ENCODE data around the gene TBC1D8.
"Not testable (repeated sequence)": the region's sequence is repeated elsewhere in the genome, so short reads cannot be mapped to it uniquely, and the experiment has no call there.

TBC1D8 gene

DNA sequence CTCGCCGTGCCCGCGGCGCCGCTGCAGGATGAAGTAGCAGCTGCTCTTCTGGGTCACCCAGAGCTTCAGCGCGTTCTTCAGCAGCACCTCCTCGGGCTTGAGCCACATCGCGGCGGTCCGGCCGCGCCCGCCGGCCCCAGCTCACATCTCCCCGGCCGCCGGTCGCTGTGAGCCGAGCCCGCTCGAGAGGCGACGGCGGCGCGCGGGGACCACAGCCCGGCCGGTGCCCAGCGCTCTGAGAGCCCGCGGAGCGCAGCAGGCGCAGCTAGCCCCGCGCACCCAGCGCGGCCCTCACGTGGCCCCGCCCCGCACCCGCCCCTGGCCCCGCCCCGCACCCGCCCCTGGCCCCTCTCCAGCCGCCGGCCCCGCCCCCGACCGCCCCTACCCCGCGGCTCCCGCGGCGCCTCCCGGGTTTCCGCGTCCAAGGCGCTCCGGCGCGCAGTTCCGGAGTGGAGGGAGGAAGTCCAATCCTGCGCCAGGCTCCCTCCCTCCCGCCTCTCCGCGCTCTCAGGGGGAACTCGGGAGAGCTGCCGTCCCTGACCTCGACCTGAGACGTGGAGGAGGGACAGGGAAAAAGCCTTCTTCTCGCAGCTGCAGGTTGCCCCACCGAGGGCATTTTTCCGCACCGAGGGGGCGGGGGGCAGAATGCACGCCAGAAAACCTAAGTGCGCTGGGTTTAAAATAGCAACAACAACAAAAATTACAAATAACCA lies at the start of gene TBC1D8:
Gene TBC1D8 (minus strand): TSS at position 237 of the 713 bp plus-strand sequence. CDS start 129 bp downstream, at position 108.
- DNase-seq (ENCODE audit: low read depth in 2 of 2) = peak; percentile 48 to 68

DNA sequence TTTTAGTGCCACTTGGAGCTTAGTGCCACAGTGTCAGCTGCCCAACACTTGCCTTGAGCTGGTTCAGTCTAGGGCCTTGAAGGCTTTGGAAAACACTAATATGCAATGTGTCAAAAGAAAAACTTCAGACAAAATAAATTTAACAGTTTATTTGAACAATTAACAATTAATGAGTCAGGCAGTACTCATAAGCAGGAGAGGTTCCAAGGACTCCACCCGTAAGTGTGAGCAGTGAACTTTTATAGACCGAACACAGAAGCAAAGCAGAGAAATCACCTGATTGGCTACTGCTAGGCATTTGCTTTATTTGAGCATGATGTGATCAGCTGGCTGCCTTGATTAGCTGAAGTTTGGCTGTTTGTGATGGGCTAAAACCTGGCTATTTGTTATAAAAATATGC lies 49.5 kb upstream of the TBC1D8 start:
- DNase-seq (ENCODE audit: low read depth in 2 of 2) = no peak

DNA sequence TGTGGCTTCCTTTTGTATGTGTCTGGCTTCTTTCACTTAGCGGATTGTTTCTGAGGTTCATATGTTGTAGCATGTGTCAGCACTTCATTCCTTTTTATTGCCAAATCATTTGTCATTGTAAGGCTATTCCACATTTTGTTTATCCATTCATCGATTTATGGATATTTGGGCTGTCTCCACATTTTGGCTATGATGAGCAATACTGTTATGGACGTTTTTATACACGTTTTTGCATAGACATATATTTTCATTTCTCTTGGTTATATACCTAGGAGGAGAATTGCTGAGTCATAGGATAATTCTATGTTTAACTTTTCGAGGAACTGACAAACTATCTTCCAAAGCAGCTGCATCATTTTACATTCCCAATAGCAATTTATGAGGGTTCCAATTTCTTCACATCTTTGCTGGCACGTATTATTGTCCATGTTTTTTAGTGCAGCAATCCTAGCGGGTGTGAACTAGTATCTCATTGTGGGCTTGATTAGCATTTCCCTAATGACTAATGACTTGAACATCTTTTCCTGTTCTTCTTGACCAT lies 48.1 kb upstream of the TBC1D8 start:
- no peak for DNase-seq (ENCODE audit: low read depth in 2 of 2)

GRCh38 chr2:101197814-101198213 lies 46.6 kb upstream of the TBC1D8 start:
- no peak for DNase-seq (ENCODE audit: low read depth in 2 of 2)

DNA sequence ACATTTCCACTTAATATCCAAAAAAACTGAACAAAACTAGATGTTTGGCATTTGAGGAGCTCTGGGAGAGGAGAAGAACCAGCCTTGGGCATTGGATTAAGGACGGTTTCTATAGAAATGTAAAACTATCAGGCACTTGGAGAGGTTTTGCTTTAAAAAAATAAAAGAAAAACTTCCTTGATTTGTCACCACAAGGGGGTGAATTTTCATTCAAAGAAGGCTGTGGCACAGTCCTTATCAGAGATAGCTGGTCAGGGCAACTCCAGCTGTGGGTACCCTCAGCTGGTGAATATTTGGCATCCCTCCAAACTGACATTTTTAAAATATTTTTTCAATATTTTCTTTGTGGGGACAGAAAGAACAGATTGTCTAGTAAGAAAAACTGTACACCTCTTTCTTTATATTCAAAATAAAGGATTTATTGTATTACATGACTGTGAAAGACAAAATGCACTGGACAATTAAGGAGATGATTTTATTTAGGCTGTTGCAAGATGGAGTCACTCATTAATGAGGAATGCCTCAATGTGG lies 46.1 kb upstream of the TBC1D8 start:
- DNase-seq (ENCODE audit: low read depth in 2 of 2) = no peak

DNA sequence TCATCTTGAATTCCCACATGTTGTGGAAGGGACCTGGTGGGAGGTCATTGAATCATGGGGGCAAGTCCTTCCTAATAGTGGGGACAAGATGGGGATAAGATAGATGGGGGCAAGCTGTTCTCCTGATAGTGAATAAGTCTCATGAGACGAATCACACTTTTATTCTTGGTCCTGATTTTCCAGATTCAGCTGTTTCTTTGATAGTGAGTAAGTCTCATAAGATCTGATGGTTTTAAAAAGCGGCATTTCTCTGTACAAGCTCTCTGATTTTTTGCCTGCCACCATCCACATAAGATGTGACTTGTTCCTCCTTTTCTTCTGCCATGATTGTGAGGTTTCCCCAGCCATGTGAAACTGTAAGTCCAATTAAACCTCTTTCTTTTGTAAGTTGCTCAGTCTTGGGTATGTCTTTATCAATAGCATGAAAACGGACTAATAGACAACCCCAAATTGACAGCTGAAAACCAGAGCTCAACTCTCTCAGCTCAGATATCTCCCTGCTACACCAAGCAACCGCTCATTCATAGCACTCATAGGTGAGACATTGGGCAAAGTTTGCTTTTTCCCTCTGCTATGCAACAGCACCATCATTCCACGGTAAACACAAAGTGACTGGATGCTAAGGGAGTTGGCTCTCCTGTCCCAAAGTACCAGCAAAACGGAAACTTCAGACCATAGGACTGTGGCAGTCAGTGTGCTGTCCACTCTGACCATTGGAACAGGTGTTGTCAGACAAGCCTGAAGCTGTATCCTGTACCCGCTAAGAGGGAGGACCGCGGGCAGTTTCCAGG lies 44.9 kb upstream of the TBC1D8 start:
- DNase-seq (ENCODE audit: low read depth in 2 of 2) = no peak

GRCh38 chr2:101193033-101193626 lies 41.9 kb upstream of the TBC1D8 start:
- no peak for DNase-seq (ENCODE audit: low read depth in 2 of 2)

DNA sequence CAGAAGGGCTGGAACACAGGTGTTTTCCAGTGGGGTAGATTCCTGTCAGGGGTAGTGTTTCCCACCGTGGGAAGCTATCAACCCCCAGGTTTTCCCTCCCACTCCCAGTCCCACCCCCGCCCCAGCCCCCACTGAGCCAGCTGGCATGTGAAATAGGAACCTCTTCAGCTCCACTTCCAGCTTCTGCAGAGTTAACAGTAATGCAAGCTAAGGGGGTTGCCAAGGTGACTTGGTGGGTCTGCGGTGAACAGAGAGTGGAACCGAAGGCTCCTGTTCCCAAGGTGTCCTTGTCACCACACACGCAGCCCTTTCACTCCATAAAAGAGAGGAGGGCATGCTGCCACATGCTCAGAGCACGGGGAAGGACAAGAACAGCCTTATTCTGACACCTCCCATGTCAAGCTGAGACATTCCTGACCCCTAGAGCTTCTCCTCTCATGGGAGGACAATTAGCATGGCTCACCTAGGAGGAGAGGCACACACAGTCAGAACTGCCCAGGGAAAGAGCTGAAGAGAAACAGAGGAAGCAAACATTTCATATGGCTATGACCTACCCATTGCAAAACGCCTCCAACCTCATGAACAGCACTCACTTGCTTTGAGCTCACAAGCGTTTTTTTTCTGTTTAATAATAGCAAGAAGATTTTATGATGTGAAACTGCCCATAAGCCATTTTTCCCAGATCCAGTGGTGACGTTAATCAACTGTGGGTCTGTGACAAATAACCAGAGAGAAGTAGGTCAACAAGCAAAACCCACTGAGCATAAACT lies 39.8 kb upstream of the TBC1D8 start:
- DNase-seq (ENCODE audit: low read depth in 2 of 2) = no peak

- DNase-seq (ENCODE audit: low read depth in 2 of 2) = no peak
Observed at GRCh38 chr2:101188683-101189405, 37.7 kb upstream of the TBC1D8 start.

DNA sequence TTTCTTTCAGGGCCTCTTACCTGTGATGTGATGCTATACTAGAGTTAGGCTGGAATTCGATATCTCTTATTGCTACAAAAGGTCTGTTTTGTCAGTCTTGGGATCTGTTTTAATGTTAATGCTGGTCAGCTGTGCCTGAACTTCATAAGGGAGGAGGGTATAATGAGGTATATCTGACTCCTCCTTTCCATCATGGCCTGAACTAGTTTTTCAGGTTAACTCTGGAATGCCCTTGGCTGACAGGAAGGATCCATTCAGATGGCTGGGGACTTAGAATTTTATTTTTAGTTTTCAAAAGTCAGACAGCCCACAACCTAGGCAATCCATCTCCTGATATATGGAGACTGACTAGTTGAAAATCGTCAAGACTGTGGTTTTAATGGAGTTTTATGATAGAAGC lies 35.9 kb upstream of the TBC1D8 start:
- no peak for DNase-seq (ENCODE audit: low read depth in 2 of 2)

DNA sequence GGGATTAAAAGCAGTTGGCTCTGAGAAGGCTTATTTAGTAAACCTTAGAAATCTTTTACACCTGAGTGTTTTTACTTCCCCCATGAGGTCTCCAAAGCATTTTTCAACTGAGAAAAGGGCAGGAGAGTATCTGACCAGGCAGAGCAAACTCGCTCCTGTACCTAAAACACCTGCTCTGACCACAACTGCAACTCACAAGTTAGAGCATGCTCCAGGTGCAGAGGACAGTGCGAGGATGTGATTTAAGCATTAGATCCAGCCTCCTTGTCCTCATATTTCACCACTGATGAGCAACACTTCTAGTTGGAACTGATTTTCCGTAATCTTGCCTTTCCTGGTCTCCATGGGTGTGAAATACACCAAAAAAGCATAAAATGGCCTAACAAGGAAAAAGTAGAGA lies 34.5 kb upstream of the TBC1D8 start:
- no peak for DNase-seq (ENCODE audit: low read depth in 2 of 2)

GRCh38 chr2:101185085-101185484 lies 33.9 kb upstream of the TBC1D8 start:
- no peak for DNase-seq (ENCODE audit: low read depth in 2 of 2)

GRCh38 chr2:101179982-101180381 lies 28.8 kb upstream of the TBC1D8 start:
- no peak for DNase-seq (ENCODE audit: low read depth in 2 of 2)

- DNase-seq (ENCODE audit: low read depth in 2 of 2) = no peak
Observed at GRCh38 chr2:101176803-101177202, 25.6 kb upstream of the TBC1D8 start.

- no peak for DNase-seq (ENCODE audit: low read depth in 2 of 2)
Observed at GRCh38 chr2:101175991-101176390, 24.8 kb upstream of the TBC1D8 start.

- no peak for DNase-seq (ENCODE audit: low read depth in 2 of 2)
Observed at GRCh38 chr2:101173707-101174295, 22.6 kb upstream of the TBC1D8 start.

DNA sequence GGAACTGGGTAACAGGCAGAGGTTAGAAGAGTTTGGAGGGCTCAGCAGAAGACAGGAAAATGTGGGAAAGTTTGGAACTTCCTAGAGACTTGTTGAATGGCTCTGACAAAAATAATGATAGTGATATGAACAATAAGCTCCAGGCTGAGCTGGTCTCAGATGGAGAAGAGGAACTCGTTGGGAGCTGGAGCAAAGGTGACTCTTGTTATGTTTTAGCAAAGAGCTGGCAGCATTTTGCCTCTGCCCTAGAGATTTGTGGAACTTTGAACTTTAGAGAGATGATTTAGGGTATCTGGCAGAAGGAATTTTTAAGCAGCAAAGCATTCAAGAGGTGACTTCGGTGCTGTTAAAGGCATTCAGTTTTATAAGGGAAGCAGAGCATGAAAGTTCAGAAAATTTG lies 18.6 kb upstream of the TBC1D8 start:
- DNase-seq (ENCODE audit: low read depth in 2 of 2) = not testable (repeated sequence)

DNA sequence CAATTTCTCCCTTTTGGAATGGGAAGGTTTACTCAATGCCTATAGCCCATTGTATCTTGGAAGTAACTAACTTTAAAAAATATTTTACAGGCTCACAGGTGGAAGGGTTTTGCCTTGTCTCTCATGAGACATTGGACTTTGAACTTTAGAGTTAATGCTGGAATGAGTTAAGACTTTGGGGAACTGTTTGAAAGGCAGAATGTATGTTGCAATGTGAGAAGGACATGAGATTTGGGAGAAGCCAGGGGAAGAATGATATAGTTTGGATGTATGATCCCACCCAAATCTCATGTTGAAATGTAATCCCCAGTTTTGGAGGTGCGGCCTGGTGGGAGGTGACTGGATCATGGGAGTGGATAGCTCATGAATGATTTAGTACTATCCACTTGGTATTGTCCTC lies 17.5 kb upstream of the TBC1D8 start:
- DNase-seq (ENCODE audit: low read depth in 2 of 2) = no peak

DNA sequence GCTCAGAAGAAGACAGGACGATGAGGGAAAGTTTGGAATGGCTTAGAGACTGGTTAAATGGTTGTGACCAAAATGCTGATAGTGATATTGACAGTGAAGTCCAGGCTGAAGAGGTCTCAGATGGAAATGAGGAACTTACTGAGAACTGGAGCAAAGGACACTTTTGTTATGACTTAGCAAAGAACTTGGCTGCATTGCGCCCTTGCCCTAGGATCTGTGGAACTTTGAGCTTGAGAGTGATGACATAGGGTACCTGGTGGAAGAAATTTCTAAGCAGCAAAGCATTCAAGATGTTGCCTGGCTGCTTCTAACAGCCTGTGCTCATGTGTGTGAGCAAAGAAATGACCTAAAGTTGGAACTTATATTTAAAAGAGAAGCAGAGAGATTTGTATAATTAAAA lies 16.4 kb upstream of the TBC1D8 start:
- not testable (repeated sequence) for DNase-seq (ENCODE audit: low read depth in 2 of 2)

DNA sequence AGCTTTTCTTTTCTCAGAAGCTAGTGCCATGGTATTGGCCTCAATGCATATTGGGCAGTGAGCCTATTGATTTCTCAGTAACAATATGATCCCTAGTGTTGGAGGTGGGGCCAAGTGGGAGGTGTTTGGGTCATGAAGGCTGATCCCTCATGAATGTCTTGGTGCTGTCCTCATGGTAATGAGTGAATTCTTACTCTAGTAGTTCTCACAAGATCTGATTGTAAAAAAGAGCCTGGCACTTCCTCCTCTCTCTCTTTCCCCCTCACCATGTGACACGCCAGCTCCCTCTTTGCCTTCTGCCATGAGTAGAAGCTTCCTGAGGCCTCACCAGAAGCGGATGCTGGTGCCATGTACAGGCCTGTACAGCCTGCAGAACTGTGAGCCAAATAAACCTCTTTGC lies 12.8 kb upstream of the TBC1D8 start:
- no peak for DNase-seq (ENCODE audit: low read depth in 2 of 2)

Data from stimulated activated CD4-positive, alpha-beta T cell treated with anti-CD3 and anti-CD28 coated beads, Interleukin-1b, Interleukin-23, amount 100 ng/mL, for 4 hours (primary cell).